Effector CD8-positive, alpha-beta T cell (primary cell): Measurements from ENCODE around the gene DENND4A.
"Not testable (repeated sequence)": the region's sequence is repeated elsewhere in the genome, so short reads cannot be mapped to it uniquely, and the experiment has no call there.

Source experiments
- DNase-seq: peaks from one replicate; lab custom pipeline; 2025; lab: John Stamatoyannopoulos, UW

Gene DENND4A

GRCh38 chr15:65631503-65631902 lies 160.6 kb downstream of the DENND4A start:
- DNase-seq, result no peak

GRCh38 chr15:65630760-65631159 lies 161.3 kb downstream of the DENND4A start:
- DNase-seq, result no peak

- DNase-seq, result no peak
Measured at GRCh38 chr15:65629548-65629947, 162.5 kb downstream of the DENND4A start.

GRCh38 chr15:65626856-65627255 lies 165.2 kb downstream of the DENND4A start:
- no peak for DNase-seq

GRCh38 chr15:65623103-65623502 lies 169.0 kb downstream of the DENND4A start:
- DNase-seq, result no peak

GRCh38 chr15:65621638-65622037 lies 170.5 kb downstream of the DENND4A start, which contains the start of gene SLC24A1:
Gene SLC24A1 (plus strand): TSS chr15:65621938. CDS start chr15:65624081, 2,143 bp downstream.
- DNase-seq, result no peak

GRCh38 chr15:65620833-65621232 lies 171.3 kb downstream of the DENND4A start:
- no peak for DNase-seq

DNA sequence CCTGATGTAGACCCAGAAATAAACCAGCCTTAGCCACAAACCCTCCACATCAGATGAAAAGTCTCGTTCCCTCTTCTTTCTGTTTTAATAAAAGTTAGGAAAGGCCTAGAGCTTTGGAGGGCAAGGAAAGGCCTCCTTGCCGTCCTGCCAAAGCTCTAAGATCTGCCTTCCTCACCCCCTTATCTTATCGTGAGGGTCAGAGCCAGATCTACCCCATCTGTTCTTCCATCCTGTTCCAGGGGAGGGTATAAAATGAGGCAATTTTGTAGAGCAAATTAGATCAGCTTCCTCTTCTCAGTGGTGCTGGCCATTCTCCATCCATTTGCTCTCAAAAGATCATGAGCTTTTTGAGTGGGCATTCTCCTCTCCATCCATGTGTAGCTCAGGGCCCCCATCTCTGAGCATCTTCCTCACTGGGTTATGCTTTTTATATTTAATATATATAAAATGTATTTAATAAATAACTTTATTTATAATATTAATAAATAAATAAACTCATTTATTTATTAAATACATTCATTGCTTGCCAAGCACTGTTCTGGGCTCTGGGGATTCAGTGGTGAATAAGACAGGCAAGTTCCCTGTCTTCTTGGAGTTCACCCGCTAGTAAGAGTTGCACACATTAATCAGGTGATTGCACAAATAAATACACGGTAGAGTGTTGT lies 172.3 kb downstream of the DENND4A start:
- DNase-seq, result no peak

DNA sequence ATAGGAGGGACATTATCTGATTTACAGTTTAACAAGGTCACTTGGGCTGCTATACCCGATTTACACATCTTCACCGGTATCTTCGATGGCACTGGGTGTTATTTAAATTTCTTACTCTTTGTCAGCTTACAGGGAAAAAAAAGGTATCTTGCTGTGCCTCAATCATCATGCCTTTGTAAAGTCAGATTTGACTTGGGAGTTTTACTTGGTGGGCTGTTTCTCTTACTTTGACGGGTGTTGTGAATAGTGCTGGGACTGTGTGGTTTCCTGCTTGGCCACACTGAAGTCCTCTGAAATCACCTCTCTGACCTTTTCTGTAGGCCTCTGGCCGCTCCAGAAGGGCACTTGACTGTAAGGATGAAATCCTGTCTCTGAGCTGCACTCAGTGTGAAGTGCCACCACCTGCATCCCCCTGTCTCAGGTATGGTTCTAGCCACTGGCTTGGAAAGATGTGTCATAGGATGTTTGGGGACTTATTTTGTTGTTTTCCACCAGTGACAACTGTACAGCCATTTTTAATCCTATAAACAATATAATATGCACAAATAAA lies 173.5 kb downstream of the DENND4A start:
- no peak for DNase-seq

- not testable (repeated sequence) for DNase-seq
Measured at GRCh38 chr15:65615887-65616286, 176.2 kb downstream of the DENND4A start.

DNA sequence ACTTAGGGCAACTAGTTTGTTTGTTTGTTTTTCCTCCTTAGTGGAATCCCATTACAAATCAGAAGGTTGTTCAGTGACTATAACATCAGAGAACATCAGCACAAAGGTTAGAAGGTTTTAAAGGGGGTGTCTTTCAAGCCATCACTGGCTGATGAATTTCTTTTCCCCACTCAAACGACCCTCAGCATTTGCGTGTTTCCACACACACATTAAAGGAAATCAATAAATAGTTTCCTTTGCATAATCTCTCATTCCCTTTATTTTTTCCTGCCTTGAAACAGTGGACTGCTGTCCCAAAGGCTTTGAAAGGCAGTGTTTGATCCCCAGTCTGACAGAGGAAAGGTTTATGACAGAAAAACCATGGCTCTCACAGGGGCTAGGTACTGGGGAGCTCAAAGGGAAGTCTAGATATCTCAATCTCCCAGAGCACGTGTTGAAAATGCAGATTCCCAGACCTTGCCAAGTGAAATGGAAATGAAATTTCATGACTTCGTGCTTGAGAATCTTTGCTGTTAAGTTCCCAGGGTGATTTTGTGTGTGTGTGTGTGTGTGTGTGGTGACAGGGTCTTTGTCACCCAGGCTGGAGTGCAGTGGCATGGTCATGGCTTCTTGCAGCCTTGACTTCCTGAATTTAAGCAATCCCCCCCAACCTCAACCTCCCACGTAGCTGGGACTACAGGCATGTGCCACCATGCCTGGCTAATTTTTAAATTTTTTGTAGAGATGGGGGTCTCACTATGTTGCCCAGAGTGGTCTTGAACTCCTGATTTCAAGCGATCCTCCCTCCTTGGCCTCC lies 178.9 kb downstream of the DENND4A start:
- no peak for DNase-seq

- DNase-seq, result no peak
Measured at GRCh38 chr15:65612616-65612946, 179.5 kb downstream of the DENND4A start.

DNA sequence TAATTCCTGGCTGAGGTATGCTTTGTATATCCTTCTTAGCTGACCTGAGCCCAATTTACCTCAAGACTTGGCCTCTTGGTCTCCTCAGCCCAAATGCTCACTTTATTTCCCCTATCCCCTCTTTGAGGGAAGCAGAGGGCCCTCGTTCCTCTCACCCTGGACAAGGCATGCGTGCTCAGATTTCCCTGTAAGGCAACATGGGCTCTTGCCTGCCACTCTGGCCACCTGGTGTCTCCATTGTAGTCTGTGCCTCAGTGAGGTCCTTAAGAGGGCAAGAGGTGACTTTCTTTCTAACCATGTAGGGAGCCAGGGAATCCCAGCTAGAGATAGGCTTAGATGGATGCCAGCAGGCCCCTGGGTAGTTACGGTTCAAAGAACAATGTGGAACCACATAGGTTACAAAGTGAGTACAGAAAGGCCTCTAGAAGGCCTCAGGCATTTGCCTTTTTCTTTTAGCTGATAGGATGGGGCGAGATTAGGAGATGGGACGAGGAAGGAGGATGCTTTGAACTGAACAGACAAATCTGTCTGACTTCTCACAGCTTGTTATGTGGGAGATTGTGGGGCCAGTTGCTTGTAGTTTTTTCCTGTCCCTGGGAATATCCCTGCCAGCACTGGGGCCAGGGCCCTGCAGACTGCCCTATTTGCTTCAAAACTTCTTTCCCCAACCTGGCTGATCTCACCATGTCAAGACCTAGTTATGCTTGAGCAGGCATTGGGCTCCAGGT lies 180.0 kb downstream of the DENND4A start:
- no peak for DNase-seq

- peak; percentile 87 for DNase-seq
Measured at GRCh38 chr15:65610871-65611718, 181.0 kb downstream of the DENND4A start, which contains the start of gene INTS14. Gene INTS14 (minus strand): TSS chr15:65611131. CDS start chr15:65607380, 3,751 bp downstream.
